Gastrocnemius medialis (tissue), 4 donors: Measurements from ENCODE around the gene KDM4B. TPM values are rescaled to one million over a fixed set of nuclear protein-coding genes. Genes with fewer than 3 reads are reported as not detected.

Source experiments
- ATAC-seq, 2 donors: fragments of 150-250 bp; one replicate each; pipeline ENCODE4 v1.9.1; 2016
- DNase-seq, 2 donors: peaks; one replicate each; pipeline ENCODE4 v3.0.0-alpha.2; 2019
- H3K27ac ChIP-seq, 4 donors: fragments of 200-600 bp; sonication (generic); 1 replicate in 1 of 4; 2 replicates in 3 of 4; pipeline ENCODE4 v1.5.1; 2016 to 2018; ENCODE audit warnings: mild to moderate bottlenecking in 2 of 4, moderate library complexity in 1 of 4
- H3K27me3 ChIP-seq, 3 donors: fragments of 200-600 bp; sonication (generic) in 2 of 3; 1 replicate in 1 of 3; 2 replicates in 2 of 3; pipeline versions ENCODE4 v1.5.1 to v1.6.0; 2016 to 2019; ENCODE audit warnings: mild to moderate bottlenecking in 1 of 3, moderate library complexity in 1 of 3
- H3K36me3 ChIP-seq, 2 donors: fragments of 200-600 bp; sonication (generic) in 1 of 2; one replicate each; pipeline ENCODE4 v1.5.1; 2017 to 2018
- H3K4me1 ChIP-seq, 2 donors: fragments of 200-600 bp; sonication (generic) in 1 of 2; one replicate each; pipeline ENCODE4 v1.5.1; 2016 to 2017; ENCODE audit warnings: mild to moderate bottlenecking in 2 of 2
- H3K4me3 ChIP-seq, 4 donors: fragments of 200-600 bp; sonication (generic) in 3 of 4; 1 replicate in 1 of 4; 2 replicates in 3 of 4; pipeline ENCODE4 v1.5.1; 2016 to 2019; ENCODE audit warnings: mild to moderate bottlenecking in 2 of 4
- H3K9me3 ChIP-seq, 3 donors: fragments of 200-600 bp; sonication (generic) in 2 of 3; 1 replicate in 1 of 3; 2 replicates in 2 of 3; pipeline ENCODE4 v1.5.1; 2016 to 2019
- POLR2A ChIP-seq, 2 donors: fragments of 450-650 bp; IDR thresholded peaks; one replicate each; pipeline ENCODE4 v1.6.1; 2017; ENCODE audit warnings: antibody characterized with exemption in 2 of 2, mild to moderate bottlenecking in 2 of 2, moderate library complexity in 2 of 2
- in situ Hi-C, 4 donors: fragments of 200-750 bp; cut with MboI; loops; one replicate each; pipeline versions ENCODE4 v1.15.0 to v1.8.0; 2017; ENCODE audit warnings: low sequenced_read_pairs in 4 of 4
- intact Hi-C: fragments of 100-400 bp; cut with DNase I; formaldehyde crosslinking; loops from one replicate; pipeline ENCODE4 v1.15.1; 2023; ENCODE audit warnings: low total_unique reads
- total RNA-seq, 4 donors: library from RNA; depleted of rRNA; stranded (reverse); fragments of >200 nt; gene quantifications; one replicate each; pipeline versions ENCODE4 v1.1.0 to v1.2.3, GENCODE V29; 2016
- TF ChIP-seq, protein P1 (sequence below), 5 experiments: fragments of 450-650 bp in 3 of 5; fragments of 200-600 bp in 2 of 5; sonication (generic) in 2 of 5; IDR thresholded peaks in 4 of 5; conservative IDR thresholded peaks in 1 of 5; 1 replicate in 4 of 5; 2 replicates in 1 of 5; pipeline ENCODE4 v1.5.1; 2016 to 2019; ENCODE audit warnings: antibody characterized with exemption in 5 of 5, mild to moderate bottlenecking in 3 of 5, moderate library complexity in 3 of 5

KDM4B gene
- total RNA-seq, 4 donors from 2014 or later = 40.9 to 61.4 (median 46.4) TPM

- Histone ChIP-seq H3K9me3 (no peaks in the 10 kb centered on the region), H3K27ac (peak overlapping the region; percentile 61 to 84 (median 74)), H3K36me3 (peaks cover 0 to 11% of the 10 kb centered on the region in 2 donors), H3K27me3 (no peaks in the 10 kb centered on the region), H3K4me3 (no peak overlapping the region), H3K4me1 (peaks cover 36 to 37% of the 10 kb centered on the region in 2 donors)
- ATAC-seq (no peak), DNase-seq (no peak)
- intact Hi-C loops (no loop called here), in situ Hi-C loops (no loop called here)
- TF ChIP-seq, protein P1, sequence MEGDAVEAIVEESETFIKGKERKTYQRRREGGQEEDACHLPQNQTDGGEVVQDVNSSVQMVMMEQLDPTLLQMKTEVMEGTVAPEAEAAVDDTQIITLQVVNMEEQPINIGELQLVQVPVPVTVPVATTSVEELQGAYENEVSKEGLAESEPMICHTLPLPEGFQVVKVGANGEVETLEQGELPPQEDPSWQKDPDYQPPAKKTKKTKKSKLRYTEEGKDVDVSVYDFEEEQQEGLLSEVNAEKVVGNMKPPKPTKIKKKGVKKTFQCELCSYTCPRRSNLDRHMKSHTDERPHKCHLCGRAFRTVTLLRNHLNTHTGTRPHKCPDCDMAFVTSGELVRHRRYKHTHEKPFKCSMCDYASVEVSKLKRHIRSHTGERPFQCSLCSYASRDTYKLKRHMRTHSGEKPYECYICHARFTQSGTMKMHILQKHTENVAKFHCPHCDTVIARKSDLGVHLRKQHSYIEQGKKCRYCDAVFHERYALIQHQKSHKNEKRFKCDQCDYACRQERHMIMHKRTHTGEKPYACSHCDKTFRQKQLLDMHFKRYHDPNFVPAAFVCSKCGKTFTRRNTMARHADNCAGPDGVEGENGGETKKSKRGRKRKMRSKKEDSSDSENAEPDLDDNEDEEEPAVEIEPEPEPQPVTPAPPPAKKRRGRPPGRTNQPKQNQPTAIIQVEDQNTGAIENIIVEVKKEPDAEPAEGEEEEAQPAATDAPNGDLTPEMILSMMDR (IDR thresholded peaks at IDR 0.05 in 4 of 5, conservative IDR thresholded peaks at IDR 0.05 in 1 of 5) = no peak
- no peak for TF ChIP-seq POLR2A (IDR thresholded peaks at IDR 0.05)
These were observed 123.5 kb downstream of the KDM4B start for GRCh38 chr19:5092481-5092843.

DNA sequence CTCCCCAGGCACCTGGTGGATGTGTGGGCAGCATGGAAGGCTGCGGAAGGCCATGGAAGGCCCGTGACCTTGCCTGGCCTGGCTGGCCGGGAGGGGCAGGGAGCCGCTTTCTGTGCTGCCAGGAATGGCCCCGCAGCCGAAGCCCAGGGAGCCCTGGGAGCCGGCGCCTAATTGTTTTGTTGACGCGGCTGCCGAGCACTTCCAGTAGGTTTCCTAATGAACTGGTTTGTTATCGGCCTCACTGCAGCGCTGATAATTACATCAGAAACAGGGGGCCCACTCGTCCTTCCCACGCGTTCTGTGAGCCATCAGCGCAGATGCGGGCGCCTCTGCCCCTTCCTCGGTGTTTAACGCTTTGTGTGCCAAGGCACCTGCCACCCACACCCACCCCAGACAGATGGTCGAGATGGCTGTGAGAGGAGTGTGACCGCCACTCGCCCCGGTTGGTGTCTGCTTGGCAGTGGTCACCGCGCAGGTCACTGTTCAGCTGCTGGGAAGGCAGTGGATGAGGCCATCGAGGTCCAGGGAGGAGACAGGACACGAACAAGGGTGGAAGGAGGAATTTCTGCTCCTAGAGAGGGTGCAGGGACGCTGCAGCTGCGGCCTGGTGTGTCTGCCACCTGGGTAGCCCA is 124.5 kb downstream of the KDM4B start:
- intact Hi-C loops = no loop called here
- peaks cover 0 to 4% of the 10 kb centered on the region in 2 donors for H3K36me3 ChIP-seq
- H3K27me3 ChIP-seq = no peaks in the 10 kb centered on the region
- no peaks in the 10 kb centered on the region for H3K9me3 ChIP-seq
- no peak overlapping the region for H3K4me3 ChIP-seq
- DNase-seq (no peak), ATAC-seq (peak in 1 of 2 donors; percentile 32)
- in situ Hi-C loops = no loop called here
- peak overlapping the region; percentile 61 to 84 (median 74) for H3K27ac ChIP-seq
- H3K4me1 ChIP-seq = peaks cover 36 to 37% of the 10 kb centered on the region in 2 donors
- TF ChIP-seq, protein P1 (IDR thresholded peaks at IDR 0.05 in 4 of 5, conservative IDR thresholded peaks at IDR 0.05 in 1 of 5) = no peak
- TF ChIP-seq POLR2A (IDR thresholded peaks at IDR 0.05) = no peak

GRCh38 chr19:5093948-5094718 is 125.2 kb downstream of the KDM4B start:
- Histone ChIP-seq H3K27me3 (no peaks in the 10 kb centered on the region), H3K36me3 (peaks cover 0 to 7% of the 10 kb centered on the region in 2 donors), H3K4me1 (peaks cover 36 to 37% of the 10 kb centered on the region in 2 donors), H3K27ac (peak overlapping the region; percentile 61 to 84 (median 74)), H3K4me3 (no peak overlapping the region), H3K9me3 (no peaks in the 10 kb centered on the region)
- intact Hi-C loops = no loop called here
- DNase-seq (no peak), ATAC-seq (no peak)
- in situ Hi-C loops = no loop called here
- TF ChIP-seq POLR2A (IDR thresholded peaks at IDR 0.05) = no peak
- TF ChIP-seq, protein P1 (IDR thresholded peaks at IDR 0.05 in 4 of 5, conservative IDR thresholded peaks at IDR 0.05 in 1 of 5) = no peak

DNA sequence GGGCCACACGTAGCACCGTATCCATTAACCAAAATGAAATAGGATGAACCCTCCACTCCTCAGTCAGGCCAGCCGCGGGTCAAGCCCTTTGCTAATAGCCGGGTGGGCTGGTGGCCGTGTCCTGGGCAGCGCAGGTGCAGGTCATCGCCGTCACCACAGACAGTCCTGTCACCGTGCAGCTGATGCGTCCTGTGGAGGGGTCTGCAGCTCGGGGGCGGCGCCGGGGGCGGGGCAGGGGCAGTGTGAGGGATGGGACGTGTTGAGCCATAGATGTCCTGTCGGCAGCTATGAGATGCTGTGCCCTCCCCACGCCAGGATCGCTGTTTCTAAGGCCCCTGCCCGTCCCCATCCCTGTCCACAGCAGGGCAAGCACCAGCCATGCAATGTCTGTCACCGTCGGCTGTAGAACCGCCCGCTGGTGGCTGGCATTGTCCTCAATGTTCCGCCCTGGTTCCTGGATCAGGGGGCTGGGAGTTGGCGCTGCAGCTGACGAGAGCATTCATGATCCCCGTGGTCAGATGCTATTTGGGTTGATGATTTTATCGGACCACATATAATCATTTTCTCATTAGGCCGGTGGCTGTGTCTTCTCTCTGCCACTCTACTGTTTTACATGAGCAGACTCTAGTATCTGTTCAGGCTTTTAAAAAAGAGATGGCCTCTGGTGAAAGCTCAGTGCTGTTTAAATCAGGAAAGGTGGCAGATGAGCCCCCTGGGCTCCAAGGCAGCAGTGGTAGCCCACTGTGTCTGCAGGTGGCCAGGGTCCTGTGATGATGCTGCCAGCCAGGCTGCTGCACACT is 126.1 kb downstream of the KDM4B start:
- Histone ChIP-seq H3K27me3 (no peaks in the 10 kb centered on the region), H3K27ac (peak overlapping the region; percentile 7 to 72 (median 44)), H3K9me3 (peaks cover 0 to 4% (median 3%) of the 10 kb centered on the region in 3 donors), H3K4me1 (peaks cover 36 to 37% of the 10 kb centered on the region in 2 donors), H3K36me3 (peaks cover 0 to 7% of the 10 kb centered on the region in 2 donors), H3K4me3 (no peak overlapping the region)
- TF ChIP-seq, protein P1 (IDR thresholded peaks at IDR 0.05 in 4 of 5, conservative IDR thresholded peaks at IDR 0.05 in 1 of 5) = no peak
- TF ChIP-seq POLR2A (IDR thresholded peaks at IDR 0.05) = peak in 1 of 2 donors; percentile 15
- DNase-seq (no peak), ATAC-seq (no peak)
- in situ Hi-C loops = no loop called here
- intact Hi-C loops = no loop called here
